Spleen (tissue), 7 donors: ENCODE data around the gene TTYH1.

ENCODE experiments used
- CTCF ChIP-seq, 11 experiments: fragments of 200-600 bp in 7 of 11; fragments of 450-650 bp in 4 of 11; sonication (generic) in 4 of 11; IDR thresholded peaks in 8 of 11; conservative IDR thresholded peaks in 3 of 11; 1 replicate in 7 of 11; 2 replicates in 4 of 11; pipeline versions ENCODE4 v1.4.0 to v1.8.0; 2016 to 2021; ENCODE audit warnings: antibody characterized with exemption in 11 of 11, inconsistent platforms in 4 of 11, mild to moderate bottlenecking in 1 of 11
- POLR2AphosphoS5 ChIP-seq, 3 donors: sonication (generic); formaldehyde crosslinking; IDR thresholded peaks; one replicate each; pipeline ENCODE4 v1.5.1; 2017; ENCODE audit warnings: antibody characterized with exemption in 3 of 3
- donor health status: DM: no; HTN: no; CAD: no; lungs with moderate emphysema.
- donor health status: DM: no; HTN: no; CAD: no.
- donor health status: DM: no; HTN: no; CAD: no.

- TF ChIP-seq CTCF (IDR thresholded peaks at IDR 0.05 in 8 of 11, conservative IDR thresholded peaks at IDR 0.05 in 3 of 11) (no peak), POLR2AphosphoS5 (IDR thresholded peaks at IDR 0.05) (no peak)
Measured at GRCh38 chr19:54405628-54406027, 9.6 kb upstream of the TTYH1 start.
